GM21447 (cell line): Measurements from ENCODE around the gene ZNF891.

ENCODE experiments used
- ATAC-seq: cut with Tn5 transposase; IDR thresholded peaks from one replicate; pipeline ENCODE4 v1.9.1; 2021; ENCODE audit not compliant: unreplicated experiment

ZNF891 gene

GRCh38 chr12:133130038-133130807, at the start of gene ZNF891, which contains the start of gene ZNF10:
Gene ZNF891, minus strand, starts transcription at chr12:133130274. Its CDS starts 8,356 bp downstream, at chr12:133121918.
Gene ZNF10, plus strand, starts transcription at chr12:133130627. Its CDS starts 13,866 bp downstream, at chr12:133144493.
- peak; percentile 89 for ATAC-seq

- no peak for ATAC-seq
Measured at GRCh38 chr12:133174901-133175300, 44.8 kb upstream of the ZNF891 start.

GRCh38 chr12:133172491-133172890, 42.4 kb upstream of the ZNF891 start:
- ATAC-seq = no peak

GRCh38 chr12:133165776-133166175, 35.7 kb upstream of the ZNF891 start:
- ATAC-seq = no peak

- no peak for ATAC-seq
Measured at GRCh38 chr12:133156125-133156690, 26.1 kb upstream of the ZNF891 start.

GRCh38 chr12:133145981-133146380, 15.9 kb upstream of the ZNF891 start:
- no peak for ATAC-seq

- no peak for ATAC-seq
Measured at GRCh38 chr12:133135747-133136146, 5.7 kb upstream of the ZNF891 start.

- peak; percentile 4 for ATAC-seq
Measured at GRCh38 chr12:133130808-133131128, 694 bp upstream of the ZNF891 start.

GRCh38 chr12:133129368-133130037, 571 bp downstream of the ZNF891 start:
- peak; percentile 4 for ATAC-seq

- no peak for ATAC-seq
Measured at GRCh38 chr12:133124674-133125073, 5.4 kb downstream of the ZNF891 start.

- no peak for ATAC-seq
Measured at GRCh38 chr12:133120385-133121191, 9.5 kb downstream of the ZNF891 start.

GRCh38 chr12:133108150-133108549, 21.9 kb downstream of the ZNF891 start:
- no peak for ATAC-seq

- ATAC-seq = no peak
Measured at GRCh38 chr12:133107121-133107520, 23.0 kb downstream of the ZNF891 start.

- ATAC-seq = no peak
Measured at GRCh38 chr12:133106253-133106652, 23.8 kb downstream of the ZNF891 start.

- no peak for ATAC-seq
Measured at GRCh38 chr12:133105620-133106019, 24.5 kb downstream of the ZNF891 start.

- ATAC-seq = no peak
Measured at GRCh38 chr12:133083345-133083744, 46.7 kb downstream of the ZNF891 start.

- no peak for ATAC-seq
Measured at GRCh38 chr12:133081159-133081780, 48.8 kb downstream of the ZNF891 start.

- peak; percentile 65 for ATAC-seq
Measured at GRCh38 chr12:133080368-133081158, 49.5 kb downstream of the ZNF891 start, which contains the start of gene ZNF140. Gene ZNF140, plus strand, starts transcription at chr12:133080923. Its CDS starts 398 bp downstream, at chr12:133081321.

GRCh38 chr12:133080026-133080367, 50.1 kb downstream of the ZNF891 start:
- peak; percentile 84 for ATAC-seq

- no peak for ATAC-seq
Measured at GRCh38 chr12:133073836-133074235, 56.2 kb downstream of the ZNF891 start.
